ENCODE measurements around the gene IRGQ.

Gene IRGQ

GRCh38 chr19:43634506-43634871 lies 38.6 kb upstream of the IRGQ start:
- no peak overlapping the region for H3K4me3 ChIP-seq (ENCODE audit: control insufficient read depth, low read depth, low read length)
- no peak for TF ChIP-seq CTCF (conservative IDR thresholded peaks at IDR 0.05; ENCODE audit: control insufficient read depth, insufficient read depth, low read depth, low read length)
- no peak for DNase-seq (ENCODE audit: low read depth)

- DNase-seq (ENCODE audit: low read depth) = no peak
- H3K4me3 ChIP-seq (ENCODE audit: control insufficient read depth, low read depth, low read length) = no peak overlapping the region
- no peak for TF ChIP-seq CTCF (conservative IDR thresholded peaks at IDR 0.05; ENCODE audit: control insufficient read depth, insufficient read depth, low read depth, low read length)
Observed at GRCh38 chr19:43634068-43634467, 38.1 kb upstream of the IRGQ start.

GRCh38 chr19:43633520-43633919 lies 37.6 kb upstream of the IRGQ start:
- H3K4me3 ChIP-seq (ENCODE audit: control insufficient read depth, low read depth, low read length) = no peak overlapping the region
- TF ChIP-seq CTCF (conservative IDR thresholded peaks at IDR 0.05; ENCODE audit: control insufficient read depth, insufficient read depth, low read depth, low read length) = no peak
- no peak for DNase-seq (ENCODE audit: low read depth)

GRCh38 chr19:43631491-43631890 lies 35.6 kb upstream of the IRGQ start:
- TF ChIP-seq CTCF (conservative IDR thresholded peaks at IDR 0.05; ENCODE audit: control insufficient read depth, insufficient read depth, low read depth, low read length) = no peak
- H3K4me3 ChIP-seq (ENCODE audit: control insufficient read depth, low read depth, low read length) = no peak overlapping the region
- DNase-seq (ENCODE audit: low read depth) = no peak

GRCh38 chr19:43628646-43629326 lies 32.9 kb upstream of the IRGQ start:
- DNase-seq (ENCODE audit: low read depth) = no peak
- no peak for TF ChIP-seq CTCF (conservative IDR thresholded peaks at IDR 0.05; ENCODE audit: control insufficient read depth, insufficient read depth, low read depth, low read length)
- no peak overlapping the region for H3K4me3 ChIP-seq (ENCODE audit: control insufficient read depth, low read depth, low read length)

- no peak for DNase-seq (ENCODE audit: low read depth)
- no peak overlapping the region for H3K4me3 ChIP-seq (ENCODE audit: control insufficient read depth, low read depth, low read length)
- TF ChIP-seq CTCF (conservative IDR thresholded peaks at IDR 0.05; ENCODE audit: control insufficient read depth, insufficient read depth, low read depth, low read length) = no peak
Observed at GRCh38 chr19:43626838-43627237, 30.9 kb upstream of the IRGQ start.

All from fibroblast of mammary gland (primary cell).